Stromal cell of bone marrow (primary cell): ENCODE results near the gene FAM240A.

ENCODE experiments used
- DNase-seq: peaks from one replicate; pipeline ENCODE4 v3.0.0-alpha.2; 2012; ENCODE audit warnings: low read depth

FAM240A gene

GRCh38 chr3:46662771-46663551, 50.6 kb downstream of the FAM240A start:
- peak; percentile 17 for DNase-seq

- DNase-seq, result no peak
These were observed 51.3 kb downstream of the FAM240A start for GRCh38 chr3:46663591-46664135.

GRCh38 chr3:46664188-46664970, 52.1 kb downstream of the FAM240A start:
- DNase-seq, result no peak

- no peak for DNase-seq
These were observed 52.8 kb downstream of the FAM240A start for GRCh38 chr3:46664971-46665762.

- DNase-seq, result no peak
These were observed 53.6 kb downstream of the FAM240A start for GRCh38 chr3:46665763-46666452.

- DNase-seq, result no peak
These were observed 54.1 kb downstream of the FAM240A start for GRCh38 chr3:46666453-46666845.

- no peak for DNase-seq
These were observed 54.8 kb downstream of the FAM240A start for GRCh38 chr3:46667061-46667621.

GRCh38 chr3:46667657-46668056, 55.3 kb downstream of the FAM240A start:
- DNase-seq, result no peak

GRCh38 chr3:46668116-46668515, 55.8 kb downstream of the FAM240A start:
- no peak for DNase-seq

- no peak for DNase-seq
These were observed 56.3 kb downstream of the FAM240A start for GRCh38 chr3:46668591-46668990.

- DNase-seq, result no peak
These were observed 57.1 kb downstream of the FAM240A start for GRCh38 chr3:46669191-46669999.

- DNase-seq, result no peak
These were observed 57.9 kb downstream of the FAM240A start for GRCh38 chr3:46670000-46670890.

- DNase-seq, result no peak
These were observed 58.6 kb downstream of the FAM240A start for GRCh38 chr3:46670891-46671427.

- no peak for DNase-seq
These were observed 59.4 kb downstream of the FAM240A start for GRCh38 chr3:46671541-46672348.

- DNase-seq, result no peak
These were observed 60.0 kb downstream of the FAM240A start for GRCh38 chr3:46672349-46672695.

GRCh38 chr3:46673151-46674030, 61.1 kb downstream of the FAM240A start:
- DNase-seq, result no peak
